Endothelial cell of umbilical vein (primary cell): Measurements from ENCODE around the gene ANGPTL3. TPM values are rescaled to one million over a fixed set of nuclear protein-coding genes. Genes with fewer than 3 reads are reported as not detected.

Experiments
- BruUV-seq: library from RNA; stranded (reverse); fragments of 400-500 nt; replicated peaks from 2 replicates; lab custom pipeline; 2021; lab: Mats Ljungman, UMichigan
- CTCF ChIA-PET: fragments of 300-600, 350-600 bp; sonication (Branson Sonifier 250); formaldehyde crosslinking; loops from one replicate; lab custom pipeline; 2021; ENCODE audit warnings: antibody characterized with exemption, inconsistent platforms; lab: Charles Lee
- POLR2A ChIA-PET: fragments of 300-600, 350-600 bp; sonication (Branson Sonifier 250); formaldehyde crosslinking; loops from one replicate; lab custom pipeline; 2021; ENCODE audit warnings: antibody characterized with exemption, inconsistent platforms; lab: Charles Lee
- DNase-seq: peaks from one replicate; pipeline ENCODE4 v3.0.0-alpha.2; 2011; ENCODE audit warnings: low read depth, low spot score
- FAIRE-seq: peaks from 2 replicates; lab custom pipeline; 2011; peaks lifted over from hg19 to GRCh38; lab: Jason Lieb, UNC
- H2AFZ ChIP-seq: 2 replicates; pipeline ENCODE4 v1.6.0; 2012; ENCODE audit warnings: low read depth, low read length, control low read depth, inconsistent platforms
- H3K27ac ChIP-seq: 2 replicates; pipeline ENCODE4 v1.5.1; 2011; ENCODE audit warnings: low read depth, mild to moderate bottlenecking, control low read depth, low read length, moderate library complexity; ENCODE audit not compliant: insufficient read depth
- H3K27me3 ChIP-seq, 2 experiments: 2 replicates each; pipeline versions ENCODE4 v1.6.0 to v1.6.1; 2011; ENCODE audit warnings: low read length in 2 of 2, mixed read lengths in 1 of 2; ENCODE audit not compliant: control insufficient read depth in 2 of 2, insufficient read depth in 2 of 2
- H3K36me3 ChIP-seq, 2 experiments: 2 replicates in 1 of 2; 3 replicates in 1 of 2; pipeline ENCODE4 v1.5.1; 2011; ENCODE audit warnings: low read length in 2 of 2, mild to moderate bottlenecking in 1 of 2, moderate library complexity in 1 of 2; ENCODE audit not compliant: control insufficient read depth in 2 of 2, insufficient read depth in 2 of 2; ENCODE audit errors: extremely low read depth in 1 of 2
- H3K4me1 ChIP-seq: 3 replicates; pipeline ENCODE4 v1.5.1; 2011; ENCODE audit warnings: mild to moderate bottlenecking, low read length; ENCODE audit not compliant: control insufficient read depth, insufficient read depth; ENCODE audit errors: extremely low read depth
- H3K4me2 ChIP-seq: 2 replicates; pipeline ENCODE4 v1.6.1; 2011; ENCODE audit warnings: low read length, control low read depth, mixed read lengths; ENCODE audit not compliant: insufficient read depth
- H3K4me3 ChIP-seq, 3 experiments: fragments of 200-600 bp in 1 of 3; sonication (generic), shearing (Covaris generic) in 1 of 3; replicated peaks in 1 of 3; 2 replicates each; pipeline ENCODE4 v1.5.1; 2011 to 2016; ENCODE audit warnings: control low read depth in 3 of 3, low read length in 3 of 3, mild to moderate bottlenecking in 2 of 3, inconsistent platforms in 1 of 3, low read depth in 1 of 3, moderate library complexity in 1 of 3; ENCODE audit not compliant: insufficient read depth in 1 of 3
- H3K79me2 ChIP-seq: 2 replicates; pipeline ENCODE4 v1.6.0; 2012; ENCODE audit warnings: low read length, inconsistent platforms; ENCODE audit not compliant: control insufficient read depth, insufficient read depth
- H3K9ac ChIP-seq: replicated peaks from 2 replicates; pipeline ENCODE3; 2011; ENCODE audit warnings: low read length, control low read depth; ENCODE audit not compliant: insufficient read depth; ENCODE audit errors: extremely low read depth
- H3K9me1 ChIP-seq: replicated peaks from 3 replicates; pipeline ENCODE4 v1.6.0; 2011; ENCODE audit warnings: mild to moderate bottlenecking, low read length; ENCODE audit not compliant: control insufficient read depth, insufficient read depth; ENCODE audit errors: extremely low read depth
- H3K9me3 ChIP-seq: replicated peaks from 2 replicates; pipeline ENCODE4 v1.5.1; 2012; ENCODE audit warnings: low read length, inconsistent platforms; ENCODE audit not compliant: control insufficient read depth, insufficient read depth
- H4K20me1 ChIP-seq: replicated peaks from 2 replicates; pipeline ENCODE3; 2011; ENCODE audit warnings: mild to moderate bottlenecking, low read length; ENCODE audit not compliant: control insufficient read depth, insufficient read depth; ENCODE audit errors: extremely low read depth
- EZH2 ChIP-seq: IDR thresholded peaks from 2 replicates; pipeline ENCODE4 v1.6.1; 2012; ENCODE audit warnings: borderline replicate concordance, low read depth, mild to moderate bottlenecking, moderate library complexity, low read length, inconsistent platforms; ENCODE audit not compliant: severe bottlenecking
- FOS ChIP-seq: IDR thresholded peaks from 2 replicates; pipeline ENCODE4 v1.6.1; 2011; ENCODE audit warnings: mild to moderate bottlenecking, low read length, moderate library complexity, borderline replicate concordance; ENCODE audit not compliant: insufficient read depth
- GATA2 ChIP-seq: IDR thresholded peaks from 2 replicates; pipeline ENCODE4 v1.7.0; 2011; ENCODE audit warnings: low read depth, mild to moderate bottlenecking, moderate library complexity, mixed read lengths, low read length; ENCODE audit not compliant: insufficient read length, insufficient read depth
- JUN ChIP-seq: IDR thresholded peaks from 2 replicates; pipeline ENCODE4 v1.6.1; 2011; ENCODE audit warnings: borderline replicate concordance, low read depth; ENCODE audit not compliant: insufficient read length, insufficient read depth
- MYC ChIP-seq: IDR thresholded peaks from one replicate; pipeline ENCODE4 v1.6.1; 2011; ENCODE audit warnings: mild to moderate bottlenecking, low read depth, low read length
- POLR2A ChIP-seq: IDR thresholded peaks from 2 replicates; pipeline ENCODE4 v1.6.1; 2012; ENCODE audit warnings: low read depth, mild to moderate bottlenecking, control low read depth, low read length
- POLR2AphosphoS5 ChIP-seq: IDR thresholded peaks from 2 replicates; pipeline ENCODE4 v1.6.1; 2012; ENCODE audit warnings: low read depth, mild to moderate bottlenecking, control low read depth, low read length, moderate library complexity; ENCODE audit not compliant: insufficient read depth
- dilution Hi-C: fragments of 300-500 bp; cut with MboI; formaldehyde crosslinking; loops from one replicate; pipeline ENCODE4 v1.15.0; 2019; ENCODE audit warnings: low sequenced_read_pairs; ENCODE audit not compliant: extremely low pct_ligation_motif_present
- intact Hi-C: fragments of 100-400 bp; cut with micrococcal nuclease; formaldehyde crosslinking; loops from one replicate; pipeline ENCODE4 v1.10.0; 2022
- polyA plus RNA-seq, 4 experiments: library from polyadenylated mRNA; depleted of rRNA in 3 of 4; stranded (reverse) in 3 of 4; unstranded in 1 of 4; fragments of >200 nt; gene quantifications; 2 replicates each; pipeline versions ENCODE4 v1.2.1 to v1.2.3, GENCODE V29; 2011 to 2012; ENCODE audit warnings: missing spikeins in 1 of 4
- total RNA-seq: library from RNA; stranded (reverse); gene quantifications from 2 replicates; pipeline ENCODE4 v1.2.3, GENCODE V29; 2021
- TF ChIP-seq, protein P1 (sequence below), 2 donors: IDR thresholded peaks; 1 replicate in 1 of 2; 2 replicates in 1 of 2; pipeline ENCODE4 v1.5.1; 2011; ENCODE audit warnings: low read length in 2 of 2, mild to moderate bottlenecking in 2 of 2, moderate library complexity in 2 of 2, control low read depth in 1 of 2, inconsistent platforms in 1 of 2, low read depth in 1 of 2; ENCODE audit not compliant: insufficient read depth in 1 of 2; ENCODE audit errors: extremely low read depth in 1 of 2
- TF ChIP-seq, protein P2 (sequence below): IDR thresholded peaks from 2 replicates; pipeline ENCODE4 v1.6.1; 2011; ENCODE audit not compliant: insufficient read depth, insufficient read length

ANGPTL3 gene
- total and polyA plus RNA-seq, 2 donors (not counting 3 experiments of a cell fraction or from before 2014, with no cell fraction given) = not detected

DNA sequence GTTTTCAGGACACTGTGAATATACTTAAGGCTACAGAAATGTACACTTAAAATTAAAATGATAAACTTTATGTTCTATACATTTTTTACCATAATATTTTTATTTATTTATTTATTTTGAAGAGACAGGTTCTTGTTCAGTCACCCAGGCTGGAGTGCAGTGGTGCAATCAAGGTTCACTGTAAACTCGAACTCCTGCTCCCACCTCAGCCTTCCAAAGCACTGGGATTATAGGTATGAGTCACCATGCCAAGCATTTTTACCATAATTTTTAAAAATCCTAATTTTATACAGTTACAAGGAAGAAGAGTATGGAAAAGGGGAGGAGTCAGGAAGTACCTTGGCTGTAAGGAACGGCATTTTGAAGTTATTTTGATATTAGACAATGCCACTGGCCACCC is 23.6 kb upstream of the ANGPTL3 start:
- Histone ChIP-seq H2AFZ (no peak overlapping the region), H3K9me1 (no peaks in the 10 kb centered on the region), H3K36me3 (no peaks in the 10 kb centered on the region), H3K27ac (no peak overlapping the region), H3K9me3 (no peaks in the 10 kb centered on the region), H4K20me1 (no peaks in the 10 kb centered on the region), H3K9ac (no peak overlapping the region), H3K4me3 (no peak overlapping the region), H3K4me2 (no peak overlapping the region), H3K27me3 (no peaks in the 10 kb centered on the region), H3K4me1 (no peaks in the 10 kb centered on the region), H3K79me2 (no peaks in the 10 kb centered on the region)
- POLR2A ChIA-PET = no interaction called here
- no peak for DNase-seq
- dilution Hi-C loops (no loop called here), intact Hi-C loops (no loop called here)
- no TSS peak for BruUV-seq
- no peak for FAIRE-seq
- CTCF ChIA-PET = no interaction called here
- TF ChIP-seq, protein P1, sequence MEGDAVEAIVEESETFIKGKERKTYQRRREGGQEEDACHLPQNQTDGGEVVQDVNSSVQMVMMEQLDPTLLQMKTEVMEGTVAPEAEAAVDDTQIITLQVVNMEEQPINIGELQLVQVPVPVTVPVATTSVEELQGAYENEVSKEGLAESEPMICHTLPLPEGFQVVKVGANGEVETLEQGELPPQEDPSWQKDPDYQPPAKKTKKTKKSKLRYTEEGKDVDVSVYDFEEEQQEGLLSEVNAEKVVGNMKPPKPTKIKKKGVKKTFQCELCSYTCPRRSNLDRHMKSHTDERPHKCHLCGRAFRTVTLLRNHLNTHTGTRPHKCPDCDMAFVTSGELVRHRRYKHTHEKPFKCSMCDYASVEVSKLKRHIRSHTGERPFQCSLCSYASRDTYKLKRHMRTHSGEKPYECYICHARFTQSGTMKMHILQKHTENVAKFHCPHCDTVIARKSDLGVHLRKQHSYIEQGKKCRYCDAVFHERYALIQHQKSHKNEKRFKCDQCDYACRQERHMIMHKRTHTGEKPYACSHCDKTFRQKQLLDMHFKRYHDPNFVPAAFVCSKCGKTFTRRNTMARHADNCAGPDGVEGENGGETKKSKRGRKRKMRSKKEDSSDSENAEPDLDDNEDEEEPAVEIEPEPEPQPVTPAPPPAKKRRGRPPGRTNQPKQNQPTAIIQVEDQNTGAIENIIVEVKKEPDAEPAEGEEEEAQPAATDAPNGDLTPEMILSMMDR (IDR thresholded peaks at IDR 0.05; ENCODE audit: extremely low read depth in 1 of 2, insufficient read depth in 1 of 2, low read depth in 1 of 2, low read length in 2 of 2) = no peak
- TF ChIP-seq POLR2A = no peak
- no peak for TF ChIP-seq JUN
- TF ChIP-seq FOS = no peak
- no peak for TF ChIP-seq POLR2AphosphoS5
- TF ChIP-seq MYC = no peak
- no peak for TF ChIP-seq GATA2
- TF ChIP-seq, protein P2, sequence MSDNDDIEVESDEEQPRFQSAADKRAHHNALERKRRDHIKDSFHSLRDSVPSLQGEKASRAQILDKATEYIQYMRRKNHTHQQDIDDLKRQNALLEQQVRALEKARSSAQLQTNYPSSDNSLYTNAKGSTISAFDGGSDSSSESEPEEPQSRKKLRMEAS = no peak
- no peak for TF ChIP-seq EZH2
